Hematopoietic multipotent progenitor cell treated with erythropoietin and hydrocortisone succinate and interleukin-3 and kit ligand, for 6 days (in vitro differentiated cells): ENCODE results near the gene PDHA1.
A peak's percentile ranks its signal among the peaks of the same experiment; 100 is the strongest.

Experiments
- DNase-seq: peaks from one replicate; pipeline ENCODE4 v3.0.0-alpha.2; 2015

PDHA1 gene

DNA sequence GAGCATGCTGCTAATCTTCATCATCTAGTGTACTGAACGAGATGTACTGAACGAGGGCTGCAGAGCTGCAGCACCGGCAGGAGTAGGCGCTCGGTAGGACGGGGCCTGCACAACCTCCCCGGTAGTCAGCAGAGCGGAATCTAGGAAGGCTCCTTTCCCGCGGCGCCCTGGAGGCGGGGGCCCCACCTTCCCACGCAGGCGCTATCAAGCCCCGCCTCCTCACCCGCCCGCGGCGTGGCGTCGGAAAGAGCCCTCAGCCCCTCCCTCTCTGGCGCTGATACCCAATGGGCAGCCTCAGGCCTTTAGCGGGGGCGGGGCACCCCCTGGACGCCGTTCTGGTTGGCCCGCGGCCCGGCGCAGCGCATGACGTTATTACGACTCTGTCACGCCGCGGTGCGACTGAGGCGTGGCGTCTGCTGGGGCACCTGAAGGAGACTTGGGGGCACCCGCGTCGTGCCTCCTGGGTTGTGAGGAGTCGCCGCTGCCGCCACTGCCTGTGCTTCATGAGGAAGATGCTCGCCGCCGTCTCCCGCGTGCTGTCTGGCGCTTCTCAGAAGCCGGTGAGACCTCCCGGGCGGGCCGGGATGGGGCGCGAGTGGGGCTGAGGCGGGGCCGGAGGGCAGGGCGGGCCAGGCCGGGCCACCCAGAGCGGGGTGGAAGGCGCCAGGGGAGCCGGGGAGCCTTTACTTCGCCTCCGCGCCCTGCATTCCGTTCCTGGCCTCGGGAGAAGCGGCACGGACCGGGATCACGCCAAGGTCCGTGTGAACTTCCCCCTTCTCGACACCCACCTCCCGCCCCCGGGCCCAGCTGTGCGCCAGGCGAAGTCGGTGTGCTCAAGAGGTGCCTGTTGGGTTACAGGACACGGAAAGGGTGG lies at the start of gene PDHA1:
Gene PDHA1 (plus strand): TSS at position 393 of the 874 bp plus-strand sequence. CDS start 111 bp downstream, at position 504.
- DNase-seq: peak; percentile 96

- no peak for DNase-seq
These were observed 40.4 kb upstream of the PDHA1 start for GRCh38 chrX:19303256-19303880.

GRCh38 chrX:19326567-19326966 lies 17.2 kb upstream of the PDHA1 start:
- no peak for DNase-seq

- peak; percentile 73 for DNase-seq
These were observed 11.9 kb upstream of the PDHA1 start for GRCh38 chrX:19331831-19332230.

GRCh38 chrX:19332983-19333382 lies 10.7 kb upstream of the PDHA1 start:
- DNase-seq: no peak

DNA sequence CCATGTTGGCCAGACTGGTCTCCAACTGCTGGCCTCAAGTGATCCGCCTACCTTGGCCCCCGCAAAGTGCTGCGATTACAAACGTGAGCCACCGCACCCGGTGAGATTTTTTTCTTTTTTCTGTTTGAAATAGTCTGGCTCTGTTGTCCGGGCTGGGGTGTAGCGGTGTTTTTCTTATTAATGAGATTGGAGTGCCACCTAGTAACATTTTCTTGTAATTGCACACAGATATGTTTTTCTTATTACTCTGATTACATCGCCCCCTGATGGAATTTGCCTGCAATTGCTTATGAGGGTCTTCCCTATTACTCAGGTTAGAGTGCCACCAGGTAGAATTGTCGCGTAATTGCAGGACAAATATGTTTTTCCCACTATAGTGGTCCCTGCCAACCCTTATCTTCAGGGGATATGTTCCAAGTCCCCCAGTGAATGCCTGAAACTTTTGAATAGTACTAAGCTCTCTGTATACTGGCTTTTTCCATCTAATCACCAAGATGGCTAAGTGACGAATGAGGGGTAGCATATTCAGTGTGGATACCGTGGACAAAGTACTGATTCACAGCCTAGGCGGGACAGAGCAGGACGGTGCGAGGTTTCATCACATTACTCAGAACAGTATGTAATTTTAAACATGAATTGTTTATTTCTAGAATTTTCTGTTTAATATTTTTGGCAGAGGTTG lies 8.6 kb upstream of the PDHA1 start:
- peak; percentile 65 for DNase-seq

DNA sequence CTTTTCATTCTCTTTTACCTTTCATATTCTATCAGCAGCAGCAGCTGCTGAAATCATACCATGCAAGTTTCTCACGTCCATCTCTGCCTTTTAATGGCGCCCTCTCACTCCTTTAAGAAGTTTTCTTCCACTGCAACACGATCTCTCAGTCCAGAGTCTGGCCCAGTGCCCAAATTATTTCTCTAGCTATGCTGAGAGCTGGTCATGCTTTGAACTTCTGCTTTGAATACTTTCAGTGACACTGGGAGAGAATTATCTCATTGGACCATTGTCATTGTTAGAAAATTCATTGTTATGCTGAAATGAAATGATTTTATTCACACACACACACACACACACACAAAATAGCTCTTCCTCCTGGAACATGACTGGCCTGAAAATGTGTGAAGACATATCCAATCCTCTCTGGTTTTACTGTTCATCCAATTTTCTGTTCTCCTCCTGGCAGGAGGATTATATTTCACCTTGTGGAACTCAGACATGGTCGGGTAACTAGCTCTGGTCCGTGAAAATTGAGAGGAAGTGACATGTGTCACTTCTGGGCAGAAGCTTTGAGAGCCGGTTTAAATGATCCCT lies 1.3 kb upstream of the PDHA1 start:
- DNase-seq: peak; percentile 27

- DNase-seq: no peak
These were observed 617 bp upstream of the PDHA1 start for GRCh38 chrX:19343085-19343534.

DNA sequence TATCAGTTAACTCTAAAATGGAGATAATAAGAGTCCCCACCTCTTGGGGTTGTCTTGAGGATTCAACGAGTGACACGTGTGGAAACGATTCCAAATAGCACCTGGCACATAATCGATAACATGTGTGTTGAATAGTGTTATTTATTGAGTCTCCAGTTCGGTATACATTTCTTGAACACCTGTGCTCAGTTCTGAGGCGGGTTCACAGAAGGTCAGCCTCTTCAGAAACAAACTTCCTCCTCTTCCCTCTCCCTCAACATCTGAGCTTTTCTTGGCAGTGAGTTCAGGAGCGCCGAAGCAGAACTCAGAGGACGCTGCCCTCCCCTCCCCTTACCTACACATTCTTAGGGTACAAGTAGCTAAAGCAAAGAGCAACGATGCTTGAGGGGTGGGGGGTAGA lies 934 bp downstream of the PDHA1 start:
- no peak for DNase-seq

DNA sequence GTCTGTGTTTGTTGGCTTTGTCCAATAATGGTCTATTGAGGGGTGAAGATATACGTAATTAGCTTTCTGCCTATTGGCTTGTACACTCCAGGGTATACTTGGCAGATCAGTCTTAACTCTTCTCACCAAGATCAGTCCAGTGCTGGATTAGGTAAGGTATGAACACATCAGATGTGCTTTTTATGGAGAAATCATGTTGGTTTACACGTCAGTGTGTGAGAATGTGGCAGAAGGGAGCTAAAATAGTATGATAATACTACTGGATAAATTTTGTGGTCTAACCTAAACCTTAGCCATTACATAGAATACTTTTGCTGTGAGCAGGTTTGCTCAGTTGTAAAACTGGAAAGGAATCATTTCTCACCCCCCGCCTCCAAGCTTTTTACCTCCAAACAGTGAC lies 4.2 kb downstream of the PDHA1 start:
- no peak for DNase-seq

GRCh38 chrX:19349264-19349663 lies 5.5 kb downstream of the PDHA1 start:
- no peak for DNase-seq

DNA sequence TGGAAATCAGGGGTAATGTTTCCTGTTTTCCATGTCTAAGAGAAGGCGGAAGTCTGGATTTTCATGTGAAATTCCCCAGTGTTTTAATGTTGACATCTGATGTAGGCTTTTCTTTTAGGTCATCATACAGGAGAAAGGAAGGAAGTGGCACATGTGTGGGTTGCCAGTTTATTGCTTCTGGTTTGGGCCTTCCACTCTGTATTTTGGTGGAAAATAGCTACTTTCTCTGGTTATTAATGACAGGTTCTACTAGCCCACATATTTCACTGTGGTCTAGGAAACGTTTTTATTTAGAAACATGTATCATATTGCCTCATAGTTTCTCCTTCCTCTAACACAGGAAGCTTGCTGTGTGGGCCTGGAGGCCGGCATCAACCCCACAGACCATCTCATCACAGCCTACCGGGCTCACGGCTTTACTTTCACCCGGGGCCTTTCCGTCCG lies 7.2 kb downstream of the PDHA1 start:
- DNase-seq: peak; percentile 29

- no peak for DNase-seq
These were observed 10.9 kb downstream of the PDHA1 start for GRCh38 chrX:19354625-19355024.

GRCh38 chrX:19358521-19358920 lies 14.8 kb downstream of the PDHA1 start:
- DNase-seq: no peak

- DNase-seq: no peak
These were observed 17.2 kb downstream of the PDHA1 start for GRCh38 chrX:19360903-19361302.

DNA sequence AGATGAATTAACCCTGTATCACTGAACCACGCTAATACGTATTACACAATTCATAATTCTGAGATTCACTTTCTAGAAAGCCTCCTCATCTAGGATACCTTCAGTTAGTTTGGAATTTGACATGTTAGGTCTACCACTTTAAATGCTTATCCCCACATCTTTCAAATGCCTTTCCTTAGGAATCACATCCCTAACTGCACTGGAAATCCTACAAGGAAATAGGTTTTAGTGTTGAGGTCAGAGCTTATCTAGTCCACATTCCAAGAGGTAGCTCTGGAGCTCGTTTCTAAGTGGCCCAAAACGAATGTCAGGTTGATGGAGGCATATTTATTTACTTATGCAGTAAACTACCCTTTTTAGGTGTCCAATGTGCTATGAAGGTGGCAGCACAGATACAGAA lies 18.0 kb downstream of the PDHA1 start:
- DNase-seq: no peak

DNA sequence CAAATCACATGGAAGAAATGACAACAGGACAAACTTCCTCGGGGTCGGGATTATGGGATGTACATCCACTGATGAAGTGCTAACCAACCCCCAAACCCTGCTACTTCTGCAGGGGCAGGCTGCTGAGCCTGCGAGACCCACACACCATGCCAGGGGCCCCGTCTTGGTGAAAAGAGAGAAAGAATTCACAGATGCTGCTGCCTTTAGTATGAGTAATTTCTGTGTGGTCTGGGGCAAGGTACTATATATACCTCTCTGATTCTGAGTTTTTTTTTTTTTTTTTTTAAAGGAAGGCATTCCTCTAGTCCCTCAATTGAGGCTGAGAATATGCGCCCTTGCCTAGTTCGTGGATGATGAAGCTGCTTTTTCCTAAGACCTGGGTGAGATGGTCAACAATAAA lies 24.8 kb downstream of the PDHA1 start:
- no peak for DNase-seq

DNA sequence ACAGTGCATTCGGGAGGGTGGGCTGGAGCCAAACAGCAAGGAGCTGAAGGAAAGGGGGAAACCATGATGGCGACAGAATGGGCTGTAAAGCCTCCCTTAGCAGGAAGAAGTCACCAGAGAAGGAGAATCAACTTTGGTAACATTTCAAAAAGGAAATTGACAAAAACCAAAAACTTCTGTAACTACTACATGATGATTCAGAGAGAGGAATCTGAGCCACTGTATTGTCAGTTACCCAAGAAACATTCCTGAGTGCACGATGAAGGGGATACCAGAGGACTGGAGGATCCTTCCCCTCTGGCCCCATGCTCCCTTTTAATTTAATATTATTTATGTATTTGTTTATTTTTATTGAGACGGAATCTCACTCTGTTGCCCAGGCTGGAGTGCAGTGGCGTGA lies 26.3 kb downstream of the PDHA1 start:
- no peak for DNase-seq

GRCh38 chrX:19372170-19372546 lies 28.4 kb downstream of the PDHA1 start:
- DNase-seq: peak; percentile 73

DNA sequence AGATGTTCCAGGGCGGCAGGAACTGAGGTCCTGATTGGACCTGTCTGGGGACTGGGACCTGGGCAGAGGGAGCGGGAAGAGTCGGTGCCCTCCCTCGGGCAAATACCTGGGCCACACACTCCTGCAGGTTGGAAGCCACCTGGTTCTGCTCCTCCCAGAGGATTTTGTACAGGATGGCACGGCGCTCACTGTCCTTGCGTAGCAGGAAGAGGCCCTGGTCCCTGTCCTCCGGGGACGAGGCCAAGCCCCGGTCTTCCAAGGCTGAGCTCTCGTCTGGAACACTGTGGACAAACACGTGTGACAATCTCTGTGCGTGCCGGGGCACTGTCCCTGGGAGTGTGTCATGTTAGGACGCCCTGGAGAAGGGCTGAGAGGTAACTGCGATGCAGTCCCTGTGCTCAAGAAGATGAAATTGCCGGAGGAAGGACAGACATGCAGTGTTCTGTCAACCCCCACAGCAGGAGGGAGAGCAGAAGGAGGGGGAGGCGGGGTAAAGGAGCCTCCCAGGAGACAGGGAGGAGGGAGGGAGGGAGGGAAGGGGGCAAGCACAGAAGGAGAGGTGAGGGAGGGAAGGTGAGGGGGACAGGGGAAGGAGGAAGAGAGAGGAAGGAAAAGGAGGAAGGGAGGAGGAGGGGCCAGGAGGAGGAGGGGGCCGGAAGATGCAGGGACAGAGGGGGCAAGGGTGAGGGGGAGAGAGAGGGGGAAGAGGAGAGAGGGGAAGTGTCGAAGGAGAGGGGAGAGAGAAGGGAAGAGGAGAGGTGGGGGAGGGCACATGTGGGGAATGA lies 29.0 kb downstream of the PDHA1 start:
- DNase-seq: no peak

- DNase-seq: no peak
These were observed 29.7 kb downstream of the PDHA1 start for GRCh38 chrX:19373351-19373891.

- DNase-seq: no peak
These were observed 31.8 kb downstream of the PDHA1 start for GRCh38 chrX:19375546-19375945.
